HTR-8/SVneo (cell line): Measurements from ENCODE around the gene OXSR1.
"Not testable (repeated sequence)": the region's sequence is repeated elsewhere in the genome, so short reads cannot be mapped to it uniquely, and the experiment has no call there.

Experiments
- DNase-seq: peaks from one replicate; pipeline ENCODE4 v3.0.0; 2011; ENCODE audit warnings: low spot score, mixed read lengths; ENCODE audit not compliant: insufficient read length
- FAIRE-seq: peaks from 2 replicates; lab custom pipeline; 2011; peaks lifted over from hg19 to GRCh38; lab: Jason Lieb, UNC

The OXSR1 gene

DNA sequence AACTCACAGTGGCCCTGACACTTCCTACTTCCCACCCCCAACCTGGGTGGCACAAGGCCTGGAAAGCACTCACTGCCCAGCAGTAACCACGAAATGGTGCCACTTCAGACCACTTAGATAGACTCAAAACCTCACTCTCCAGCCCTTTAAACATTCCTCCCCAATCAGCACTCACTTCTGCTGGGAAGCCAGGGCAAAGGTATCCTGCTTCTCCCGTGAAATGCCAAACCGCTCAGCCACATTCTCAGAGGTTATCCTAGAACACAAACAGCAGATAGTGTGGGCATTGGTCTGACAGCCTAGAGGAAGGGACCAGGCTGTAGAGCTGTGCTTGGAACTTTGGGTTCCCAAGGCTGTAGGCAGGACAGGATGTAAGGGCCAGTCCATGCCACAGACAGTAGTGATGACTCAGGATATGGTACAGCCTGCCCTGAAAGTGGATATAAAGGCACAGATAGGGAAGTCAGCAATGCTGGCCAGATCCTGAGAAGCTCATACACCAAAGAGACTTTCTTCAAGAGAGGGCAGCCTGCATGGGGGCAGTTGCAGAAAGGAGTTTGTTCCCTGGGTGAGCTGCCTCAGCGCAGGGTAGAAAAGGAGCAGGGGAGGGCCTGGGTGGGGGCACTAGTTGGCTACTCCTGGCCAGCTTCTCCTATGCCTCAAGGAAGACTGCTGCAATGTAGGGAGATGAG lies 37.6 kb upstream of the OXSR1 start:
- DNase-seq (no peak), FAIRE-seq (no peak)

DNA sequence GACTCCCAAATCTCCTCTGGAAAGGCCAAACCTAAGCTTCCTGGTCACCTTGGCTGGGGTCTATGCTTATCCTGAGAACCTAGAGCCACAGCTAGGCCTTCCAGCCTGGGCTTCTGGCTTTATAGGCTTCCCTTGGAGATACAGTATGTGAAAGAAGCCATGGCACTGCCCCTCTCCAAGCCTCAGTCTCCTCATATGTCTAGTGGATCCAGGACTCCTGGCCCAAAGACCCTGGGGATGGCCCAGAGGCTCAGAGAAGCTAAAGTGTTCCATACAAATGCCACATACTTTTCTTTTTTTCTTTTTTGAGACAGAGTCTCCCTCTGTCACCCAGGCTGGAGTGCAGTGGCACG lies 37.1 kb upstream of the OXSR1 start:
- FAIRE-seq (no peak), DNase-seq (no peak)

DNA sequence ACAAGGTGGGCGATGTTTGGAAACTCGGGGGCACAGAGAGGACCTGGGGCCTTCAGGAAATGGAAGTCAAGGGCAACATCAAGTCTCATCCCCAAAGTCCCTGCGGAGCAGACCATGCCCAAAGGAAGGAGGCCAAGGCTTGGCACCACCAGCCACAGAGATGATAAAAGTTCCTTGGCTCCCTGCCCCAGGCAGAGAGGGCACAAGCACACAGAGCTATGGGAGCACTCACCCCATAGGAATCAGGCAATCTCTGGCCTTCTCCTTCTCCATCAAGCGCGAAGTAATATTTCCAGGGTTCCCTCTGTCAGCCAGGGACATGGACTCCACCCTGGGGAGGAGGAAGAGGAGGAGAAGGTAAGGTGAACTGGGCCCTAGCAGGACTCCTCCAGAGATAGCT lies 36.3 kb upstream of the OXSR1 start:
- FAIRE-seq (no peak), DNase-seq (no peak)

DNA sequence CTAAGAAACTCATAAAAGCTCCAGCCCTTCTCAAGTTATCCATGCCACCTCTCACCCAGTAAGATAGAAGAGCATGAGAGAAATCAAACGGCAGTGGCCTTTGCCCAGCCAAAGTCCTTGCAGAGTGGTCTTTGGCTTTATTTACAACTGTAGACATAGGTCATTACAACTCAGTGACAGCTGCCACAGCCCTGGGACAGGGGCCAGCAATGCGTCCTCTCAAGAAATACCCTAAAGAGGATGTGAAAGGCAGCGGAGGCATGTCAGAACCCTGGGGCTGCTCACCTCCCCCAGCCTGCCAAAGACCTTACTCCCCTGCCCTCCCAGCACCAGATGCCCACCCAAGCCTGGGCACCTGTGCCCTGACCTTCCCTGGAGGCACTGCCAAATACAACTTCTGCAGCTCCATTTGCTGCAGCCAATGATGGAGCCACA lies 34.7 kb upstream of the OXSR1 start:
- DNase-seq = no peak
- FAIRE-seq = no peak

DNA sequence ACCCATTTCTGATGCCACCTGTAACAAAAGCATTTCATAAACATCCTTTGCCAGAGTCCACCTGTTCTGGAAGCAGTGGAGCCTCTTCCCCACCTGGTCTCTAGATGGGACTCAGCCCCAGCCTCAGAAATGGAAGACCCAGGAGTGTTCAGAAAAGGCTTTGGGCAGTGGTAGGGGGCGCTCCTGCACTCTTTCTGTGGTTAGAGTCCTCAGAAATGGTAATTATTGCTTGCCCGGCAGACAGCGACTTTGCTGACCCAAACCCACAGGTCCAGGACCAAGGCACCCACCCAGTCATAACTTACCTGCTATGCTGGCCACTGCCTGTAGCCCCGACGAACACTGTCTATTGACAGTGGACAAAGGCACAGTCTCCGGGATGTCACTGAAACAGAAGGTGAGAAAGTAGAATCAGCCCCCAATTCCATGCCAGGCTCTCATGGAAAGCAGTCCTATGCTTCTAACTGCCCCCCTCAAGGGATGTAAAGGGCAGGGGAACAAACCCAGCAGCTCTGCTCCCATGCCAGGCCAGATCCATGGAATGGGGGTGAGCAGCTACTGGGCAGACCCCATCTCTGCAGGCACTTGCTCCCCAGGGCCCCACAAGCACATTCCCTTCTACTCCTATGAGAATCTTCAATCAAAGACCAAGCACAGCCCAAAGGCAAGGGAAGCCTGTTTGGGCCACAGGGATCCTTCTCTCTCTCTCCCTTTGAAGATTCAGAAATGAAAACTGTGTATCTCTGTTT lies 33.5 kb upstream of the OXSR1 start:
- DNase-seq = no peak
- no peak for FAIRE-seq

DNA sequence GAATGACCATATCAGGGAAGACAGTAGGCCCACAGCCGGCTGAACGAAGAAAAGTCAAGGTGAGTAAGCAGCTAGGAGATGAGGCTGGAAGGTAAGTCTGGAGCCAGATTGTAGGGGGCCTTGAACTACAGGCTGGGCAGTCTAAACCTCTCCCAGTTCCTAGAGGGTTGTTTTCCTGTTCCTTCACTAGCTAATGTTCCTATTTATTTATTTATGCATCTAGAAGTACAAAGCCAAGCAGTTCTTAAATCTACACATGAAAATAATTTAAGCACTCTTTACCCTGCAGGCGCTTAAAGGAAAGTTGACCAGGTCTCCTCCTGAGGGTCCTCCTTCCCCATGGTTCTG lies 32.2 kb upstream of the OXSR1 start:
- no peak for DNase-seq
- no peak for FAIRE-seq

DNA sequence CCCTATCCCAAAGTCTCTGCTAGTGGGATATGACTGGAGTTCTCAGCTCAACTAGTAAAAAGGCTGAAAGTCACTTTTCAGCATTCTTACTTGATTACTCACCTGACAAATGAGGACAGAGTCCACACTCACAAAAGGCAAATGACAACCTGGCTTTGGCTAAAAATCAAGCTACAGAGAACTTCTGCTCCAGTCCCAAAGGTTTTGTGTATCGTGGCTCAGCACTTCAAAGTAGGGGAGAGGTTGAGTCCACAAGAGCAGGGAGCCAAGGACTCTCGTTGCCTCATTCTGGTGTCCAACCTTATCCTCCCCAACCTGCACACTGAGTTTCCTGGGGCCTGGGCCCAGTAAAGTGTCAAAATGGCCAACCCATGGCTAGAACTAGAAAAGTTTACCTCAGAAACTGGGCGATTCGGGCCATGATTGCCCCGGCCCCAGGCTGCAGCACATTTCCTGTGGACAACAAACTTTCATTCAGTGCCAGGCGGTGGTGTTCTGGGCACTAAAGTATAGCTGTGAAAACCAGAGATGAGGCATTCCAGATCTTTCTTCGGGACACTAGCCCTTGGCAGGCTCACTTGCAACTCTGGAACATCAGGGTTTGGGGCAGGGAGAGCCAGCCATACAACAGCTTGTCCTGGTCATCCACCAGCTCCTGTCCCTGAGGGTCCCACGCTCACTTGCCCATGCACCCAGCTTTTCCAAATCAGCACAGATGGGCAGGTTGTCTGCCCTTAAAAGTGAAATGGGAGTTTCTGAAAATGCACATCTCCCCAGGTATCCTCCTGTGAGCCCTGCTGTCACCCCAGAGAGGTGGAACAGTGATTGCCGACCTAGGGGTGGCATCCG lies 31.6 kb upstream of the OXSR1 start:
- no peak for DNase-seq
- FAIRE-seq = no peak

DNA sequence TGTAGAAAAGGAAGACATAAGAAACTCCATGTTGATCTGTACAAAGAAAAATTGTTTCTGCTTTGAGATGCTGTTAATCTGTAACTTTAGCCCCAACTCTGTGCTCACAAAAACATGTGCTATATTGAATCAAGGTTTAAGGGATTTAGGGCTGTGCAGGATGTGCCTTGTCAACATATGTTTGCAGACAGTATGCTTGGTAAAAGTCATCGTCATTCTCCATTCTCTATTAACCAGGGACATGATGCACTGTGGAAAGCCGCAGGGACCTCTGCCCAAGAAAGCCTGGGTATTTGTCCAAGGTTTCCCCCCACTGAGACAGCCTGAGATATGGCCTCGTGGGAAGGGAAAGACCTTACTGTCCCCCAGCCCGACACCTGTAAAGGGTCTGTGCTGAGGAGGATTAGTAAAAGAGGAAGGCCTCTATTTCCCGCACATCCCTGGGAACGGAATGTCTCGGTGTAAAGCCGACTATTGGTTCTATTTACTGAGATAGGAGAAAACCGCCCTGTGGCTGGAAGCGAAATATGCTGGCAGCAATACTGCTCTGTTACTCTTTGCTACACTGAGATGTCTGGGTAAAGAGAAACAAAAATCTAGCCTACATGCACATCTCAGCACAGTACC lies 30.7 kb upstream of the OXSR1 start:
- not testable (repeated sequence) for DNase-seq, FAIRE-seq

DNA sequence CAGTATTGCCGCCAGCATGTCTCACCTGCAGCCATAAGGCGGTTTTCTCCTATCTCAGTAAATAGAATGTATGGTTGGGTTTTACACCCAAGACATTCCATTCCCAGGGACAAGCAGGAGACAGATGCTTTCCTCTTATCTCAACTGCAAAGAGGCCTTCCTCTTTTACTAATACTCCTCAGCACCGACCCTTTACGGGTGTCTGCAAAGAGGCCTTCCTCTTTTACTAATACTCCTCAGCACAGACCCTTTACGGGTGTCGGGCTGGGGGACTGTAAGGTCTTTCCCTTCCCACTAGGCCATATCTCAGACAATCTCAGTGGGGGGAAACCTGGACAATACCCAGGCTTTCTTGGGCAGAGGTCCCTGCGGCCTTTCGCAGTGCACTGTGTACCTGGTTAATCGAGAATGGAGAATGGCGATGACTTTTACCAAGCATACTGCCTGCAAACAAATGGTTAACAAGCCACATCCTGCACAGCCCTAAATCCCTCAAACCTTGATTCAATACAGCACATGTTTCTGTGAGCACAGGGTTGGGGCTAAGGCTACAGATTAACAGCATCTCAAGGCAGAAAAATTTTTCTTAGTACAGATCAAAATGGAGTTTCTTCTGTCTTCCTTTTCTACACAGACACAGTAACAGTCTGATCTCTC lies 29.6 kb upstream of the OXSR1 start:
- not testable (repeated sequence) for DNase-seq, FAIRE-seq

DNA sequence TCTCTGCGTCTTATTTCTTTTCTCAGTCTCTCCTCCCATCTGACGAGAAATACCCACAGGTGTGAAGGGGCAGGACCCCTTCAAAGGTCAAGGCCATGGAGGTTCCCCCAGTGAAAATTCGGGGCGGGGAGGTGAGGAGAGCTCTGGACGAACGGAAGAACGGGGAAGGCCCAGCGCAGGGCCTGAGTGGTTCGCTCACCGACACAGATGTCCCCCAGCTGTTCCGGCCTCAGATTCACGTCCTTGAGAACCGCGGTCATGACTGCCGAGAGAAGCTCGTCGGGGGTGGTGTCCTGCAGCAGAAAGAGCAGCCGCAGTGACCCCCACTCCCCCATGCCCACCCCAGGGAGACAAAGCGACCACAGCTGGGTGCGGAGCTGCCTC lies 29.0 kb upstream of the OXSR1 start:
- no peak for FAIRE-seq
- DNase-seq = no peak

DNA sequence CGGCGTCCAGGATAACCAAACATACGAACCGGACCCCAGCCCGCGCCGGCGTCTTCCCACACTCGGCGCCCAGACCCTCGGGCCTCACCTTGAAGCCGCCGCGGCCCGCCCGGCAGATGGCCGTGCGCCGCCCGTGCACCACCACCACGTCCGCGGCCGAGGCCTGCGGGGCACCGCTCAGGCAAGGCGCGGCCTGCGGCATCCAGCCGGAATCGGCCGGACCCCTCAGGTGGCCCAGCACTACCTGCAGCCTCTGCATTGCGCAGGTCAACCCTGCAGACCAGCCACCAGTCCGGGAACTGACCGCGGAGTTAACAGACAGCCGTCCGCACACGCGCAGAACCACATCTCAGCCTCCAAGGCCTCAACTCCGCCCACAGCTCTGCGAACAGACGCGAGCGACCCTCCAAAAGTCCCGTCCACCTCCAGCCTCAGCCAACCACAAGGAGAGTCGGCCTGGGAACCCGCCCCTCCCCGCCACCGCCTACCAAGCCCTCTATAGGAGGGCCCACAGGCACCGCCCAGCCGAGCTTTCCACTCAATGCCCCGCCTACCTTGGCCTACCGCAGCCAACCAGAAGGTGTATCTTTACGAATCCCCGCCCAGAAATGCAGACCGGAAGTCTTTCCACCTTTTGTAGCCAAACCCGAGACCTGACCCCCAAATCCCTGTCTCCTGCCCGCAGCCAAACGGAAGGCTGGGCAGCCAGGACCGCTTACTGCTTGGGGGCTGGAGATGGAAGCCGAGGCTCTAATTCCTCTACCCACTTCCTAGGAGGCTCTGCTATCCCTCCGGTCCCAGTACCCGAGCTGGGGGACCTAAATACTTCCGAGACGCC lies 28.3 kb upstream of the OXSR1 start, which contains the start of gene ACAA1:
TSS of gene ACAA1 (minus strand) at position 351 of the 838 bp plus-strand sequence. CDS start at position 259, 92 bp downstream.
- peak; percentile 95 for DNase-seq
- peak; percentile 81 for FAIRE-seq

DNA sequence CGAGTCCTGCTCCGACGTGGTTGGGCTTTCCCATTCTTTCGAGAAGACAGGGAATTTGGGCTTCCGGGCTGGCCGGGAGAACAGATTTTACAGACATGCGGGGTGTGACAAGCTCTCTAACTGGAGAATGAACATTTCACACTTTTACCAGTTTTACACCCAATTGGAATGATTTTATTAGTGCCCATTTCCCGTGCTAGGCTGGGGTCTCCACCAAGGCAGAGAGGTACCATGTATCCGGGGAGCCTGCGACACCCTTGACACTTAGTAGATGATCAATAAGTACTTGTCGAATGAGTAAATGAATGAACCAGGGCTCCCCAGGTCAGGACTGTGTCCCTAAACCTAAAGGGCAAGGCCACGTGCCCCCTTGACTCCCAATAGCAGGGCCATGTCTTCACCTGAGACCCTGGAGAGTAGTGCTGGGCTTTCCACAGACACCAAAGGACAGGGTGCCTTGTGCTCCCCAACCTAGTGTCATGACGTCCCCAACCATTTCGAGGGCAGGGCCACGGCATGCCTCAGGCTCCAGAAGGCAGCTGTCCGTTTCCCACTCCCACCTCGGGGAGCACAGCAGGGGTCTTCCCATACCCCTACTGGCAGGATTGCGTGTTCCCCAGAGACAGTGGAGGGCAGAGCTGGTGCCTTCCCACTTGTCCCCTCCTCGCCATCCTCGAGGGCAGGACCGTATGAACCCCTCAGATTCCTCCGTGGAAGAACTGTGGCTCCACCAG lies 27.6 kb upstream of the OXSR1 start:
- DNase-seq = no peak
- no peak for FAIRE-seq

DNA sequence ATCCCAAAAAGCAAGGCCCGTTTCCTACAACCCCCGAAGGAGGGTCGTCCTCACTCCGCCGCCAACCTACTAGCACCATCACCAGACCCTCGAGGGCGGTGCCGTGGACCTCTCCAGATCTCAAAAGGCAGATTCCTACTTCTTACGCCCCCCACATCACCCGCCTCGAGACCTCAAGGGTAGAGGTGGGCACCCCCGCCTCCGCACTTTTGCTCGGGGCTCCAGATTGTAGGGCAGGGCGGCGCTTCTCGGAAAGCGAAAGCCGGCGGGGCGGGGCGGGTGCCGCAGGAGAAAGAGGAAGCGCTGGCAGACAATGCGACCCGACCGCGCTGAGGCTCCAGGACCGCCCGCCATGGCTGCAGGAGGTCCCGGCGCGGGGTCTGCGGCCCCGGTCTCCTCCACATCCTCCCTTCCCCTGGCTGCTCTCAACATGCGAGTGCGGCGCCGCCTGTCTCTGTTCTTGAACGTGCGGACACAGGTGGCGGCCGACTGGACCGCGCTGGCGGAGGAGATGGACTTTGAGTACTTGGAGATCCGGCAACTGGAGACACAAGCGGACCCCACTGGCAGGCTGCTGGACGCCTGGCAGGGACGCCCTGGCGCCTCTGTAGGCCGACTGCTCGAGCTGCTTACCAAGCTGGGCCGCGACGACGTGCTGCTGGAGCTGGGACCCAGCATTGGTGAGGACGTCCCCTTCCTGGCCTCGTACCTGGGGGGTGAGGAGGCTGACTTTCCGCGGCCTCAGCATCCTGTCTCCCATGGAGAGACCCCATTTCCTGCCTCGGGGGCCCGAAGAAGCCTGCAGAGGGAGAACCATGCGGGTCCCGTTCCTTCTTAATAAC lies 26.8 kb upstream of the OXSR1 start, which contains the start of gene MYD88:
TSS of gene MYD88 (plus strand) at position 313 of the 842 bp plus-strand sequence. CDS start at position 353, 40 bp downstream.
- no peak for DNase-seq
- FAIRE-seq = no peak

DNA sequence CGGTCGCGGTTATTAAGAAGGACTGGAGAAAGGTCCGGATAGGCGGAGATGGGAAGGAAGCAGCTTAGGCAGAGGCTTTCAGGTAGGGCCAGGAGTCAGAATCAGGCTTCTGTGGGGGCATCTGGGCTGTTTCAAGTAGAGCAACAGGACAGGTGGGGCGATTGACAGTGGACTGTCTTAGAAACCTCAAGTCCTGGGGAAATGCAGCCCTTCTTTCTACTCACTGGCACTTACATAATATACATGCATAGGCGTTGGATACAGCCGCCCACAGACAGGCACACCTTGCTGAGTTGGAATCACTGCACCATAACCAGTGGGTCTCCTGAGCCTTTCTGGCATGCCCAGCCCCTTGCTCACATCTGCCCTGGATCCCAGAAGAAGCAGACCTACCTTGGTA lies 26.1 kb upstream of the OXSR1 start:
- FAIRE-seq (no peak), DNase-seq (no peak)

DNA sequence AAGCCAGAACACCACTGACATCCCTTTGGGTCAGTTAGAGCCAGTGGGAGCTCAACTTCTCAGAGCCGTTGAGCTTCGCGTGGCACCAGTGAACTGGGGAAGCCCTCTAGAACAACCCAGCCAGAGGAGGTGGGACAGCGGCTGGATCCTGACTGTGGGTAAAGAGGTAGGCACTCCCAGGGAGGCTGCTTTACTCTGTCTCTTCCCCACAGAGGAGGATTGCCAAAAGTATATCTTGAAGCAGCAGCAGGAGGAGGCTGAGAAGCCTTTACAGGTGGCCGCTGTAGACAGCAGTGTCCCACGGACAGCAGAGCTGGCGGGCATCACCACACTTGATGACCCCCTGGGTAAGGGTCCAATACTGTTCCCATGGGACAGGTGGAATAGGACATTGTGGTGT lies 25.7 kb upstream of the OXSR1 start:
- no peak for FAIRE-seq
- DNase-seq = no peak

DNA sequence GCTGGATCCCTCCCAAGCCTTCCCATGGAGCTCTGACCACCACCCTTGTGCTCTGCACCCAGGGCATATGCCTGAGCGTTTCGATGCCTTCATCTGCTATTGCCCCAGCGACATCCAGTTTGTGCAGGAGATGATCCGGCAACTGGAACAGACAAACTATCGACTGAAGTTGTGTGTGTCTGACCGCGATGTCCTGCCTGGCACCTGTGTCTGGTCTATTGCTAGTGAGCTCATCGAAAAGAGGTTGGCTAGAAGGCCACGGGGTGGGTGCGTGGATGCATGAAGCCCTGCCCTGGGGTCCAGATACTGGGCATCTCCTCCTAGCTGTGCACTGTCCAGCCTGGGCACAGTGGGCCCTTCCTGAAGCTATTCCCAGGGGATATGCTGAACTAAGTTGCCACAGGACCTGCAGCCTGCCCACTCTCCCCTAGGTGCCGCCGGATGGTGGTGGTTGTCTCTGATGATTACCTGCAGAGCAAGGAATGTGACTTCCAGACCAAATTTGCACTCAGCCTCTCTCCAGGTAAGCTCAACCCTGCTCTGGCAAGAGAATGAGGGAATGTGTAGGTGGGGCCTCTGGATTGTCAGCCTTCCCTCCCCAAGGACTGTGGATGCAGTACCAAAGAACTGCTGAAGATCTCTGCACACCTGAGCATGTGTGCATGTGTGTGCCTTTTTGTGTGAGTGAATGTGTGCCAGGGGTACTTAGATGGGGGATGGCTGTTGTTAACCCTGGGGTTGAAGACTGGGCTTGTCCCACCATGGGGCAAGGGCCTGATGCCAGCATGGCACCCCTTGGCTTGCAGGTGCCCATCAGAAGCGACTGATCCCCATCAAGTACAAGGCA lies 24.8 kb upstream of the OXSR1 start:
- FAIRE-seq = no peak
- no peak for DNase-seq
